Muscle layer of colon (tissue), 2 donors: ENCODE results near the gene ARSI.

Experiments used
- H3K27ac ChIP-seq: one replicate; pipeline ENCODE4 v1.7.0; 2013; ENCODE audit warnings: low read depth, mild to moderate bottlenecking, low read length, moderate library complexity
- H3K27me3 ChIP-seq, 2 donors: one replicate each; pipeline ENCODE4 v1.7.0; 2013; ENCODE audit warnings: low read length in 2 of 2, mild to moderate bottlenecking in 2 of 2; ENCODE audit not compliant: insufficient read depth in 2 of 2, control insufficient read depth in 1 of 2
- H3K36me3 ChIP-seq: one replicate; pipeline ENCODE4 v1.7.0; 2013; ENCODE audit warnings: mild to moderate bottlenecking, low read length; ENCODE audit not compliant: insufficient read depth
- H3K4me1 ChIP-seq: one replicate; pipeline ENCODE4 v1.7.0; 2013; ENCODE audit warnings: mild to moderate bottlenecking, low read length; ENCODE audit not compliant: insufficient read depth
- H3K4me3 ChIP-seq, 2 donors: one replicate each; pipeline ENCODE4 v1.7.0; 2013; ENCODE audit warnings: low read length in 2 of 2, low read depth in 1 of 2, mild to moderate bottlenecking in 1 of 2, moderate library complexity in 1 of 2
- H3K9ac ChIP-seq: one replicate; pipeline ENCODE4 v1.7.0; 2013; ENCODE audit warnings: low read length
- H3K9me3 ChIP-seq: one replicate; pipeline ENCODE4 v1.7.0; 2013; ENCODE audit warnings: mild to moderate bottlenecking, low read length
- donor health status: abdominal sarcoma.
- donor health status: Adenocarcinoma of cecum.

ARSI gene

DNA sequence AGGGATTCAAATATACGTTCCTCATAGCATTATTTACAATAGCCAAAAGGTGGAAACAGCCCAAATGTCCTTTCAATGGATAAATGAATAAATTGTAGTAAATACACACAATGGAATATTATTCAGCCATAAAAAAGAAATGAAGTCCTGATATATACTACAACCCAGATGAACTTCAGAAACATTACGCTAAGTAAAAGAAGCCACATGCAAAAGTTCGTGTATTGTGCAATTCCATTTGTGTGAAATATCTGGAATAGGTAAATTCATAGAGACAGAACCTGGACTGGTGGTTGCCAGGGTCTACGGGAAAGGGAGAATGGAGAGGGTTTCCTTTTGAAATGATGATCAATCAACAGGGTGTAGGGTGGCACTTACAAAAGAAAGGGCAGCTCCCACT, 12.5 kb upstream of the ARSI start:
- no peak overlapping the region for H3K27ac ChIP-seq
- no peak overlapping the region for H3K9ac ChIP-seq
- H3K36me3 ChIP-seq = no peaks in the 10 kb centered on the region
- no peaks in the 10 kb centered on the region for H3K9me3 ChIP-seq
- no peak overlapping the region for H3K4me3 ChIP-seq
- peaks cover 6% of the 10 kb centered on the region for H3K4me1 ChIP-seq
- no peaks in the 10 kb centered on the region for H3K27me3 ChIP-seq

DNA sequence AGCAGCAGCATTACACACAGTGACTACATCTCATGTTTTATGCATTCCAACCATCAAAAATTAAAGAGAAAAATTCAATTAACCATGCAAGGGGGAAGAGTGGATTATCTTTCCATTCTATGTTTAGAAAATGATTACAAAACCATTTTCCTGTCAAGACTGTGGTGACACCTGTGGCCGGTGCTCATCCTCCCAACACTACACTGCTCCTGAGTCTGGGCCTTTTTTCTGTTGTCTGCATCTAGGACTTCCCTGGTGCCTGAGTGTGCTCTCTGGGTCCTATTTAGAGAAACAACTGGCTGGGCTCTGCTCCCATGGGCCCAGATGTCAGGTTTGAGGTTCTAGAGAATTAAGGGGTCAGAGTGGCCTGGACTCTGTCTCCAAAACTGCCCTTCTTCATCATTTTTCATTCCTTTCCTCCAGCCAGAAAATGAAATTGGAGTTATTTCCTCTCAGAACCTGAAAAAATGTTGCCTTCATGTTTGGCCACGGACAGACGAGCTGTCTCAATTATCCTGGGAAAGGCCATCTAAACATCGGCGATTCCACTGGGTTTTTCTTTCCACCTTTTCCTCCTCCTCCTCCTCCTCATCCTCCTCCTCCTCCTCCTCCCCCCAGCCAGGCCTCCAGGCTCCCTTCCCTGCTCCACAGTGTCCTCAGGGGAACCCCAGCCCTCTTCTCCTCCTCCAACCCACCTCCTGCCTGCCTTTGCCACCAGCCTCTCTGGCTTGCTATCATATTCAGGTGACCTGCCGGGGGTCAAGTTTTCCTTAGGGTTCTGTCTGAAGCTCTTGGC, 11.4 kb upstream of the ARSI start:
- Histone ChIP-seq H3K4me3 (no peak overlapping the region), H3K36me3 (no peaks in the 10 kb centered on the region), H3K27me3 (no peaks in the 10 kb centered on the region), H3K9me3 (no peaks in the 10 kb centered on the region), H3K9ac (no peak overlapping the region), H3K4me1 (no peaks in the 10 kb centered on the region), H3K27ac (no peak overlapping the region)

DNA sequence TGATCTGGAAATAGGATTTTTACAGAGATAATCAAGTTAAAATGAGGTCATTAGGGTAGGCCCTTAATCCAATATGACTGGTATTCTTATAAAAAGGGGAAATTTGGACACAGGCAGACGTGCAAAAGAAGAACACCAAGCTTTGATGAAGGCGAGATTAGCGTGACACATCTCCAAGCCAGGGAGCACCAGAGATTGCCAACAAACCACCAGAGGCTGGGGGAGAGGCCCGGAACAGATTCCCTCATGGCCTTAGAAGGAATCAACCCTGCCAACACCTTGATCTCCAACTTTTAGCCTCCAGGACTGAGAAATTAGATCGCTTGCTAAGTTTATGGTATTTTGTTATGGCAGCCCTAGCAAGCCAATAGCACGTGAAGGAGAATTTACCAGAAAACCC, 10.8 kb upstream of the ARSI start:
- Histone ChIP-seq H3K4me1 (no peaks in the 10 kb centered on the region), H3K27ac (no peak overlapping the region), H3K27me3 (no peaks in the 10 kb centered on the region), H3K4me3 (no peak overlapping the region), H3K36me3 (no peaks in the 10 kb centered on the region), H3K9ac (no peak overlapping the region), H3K9me3 (no peaks in the 10 kb centered on the region)

DNA sequence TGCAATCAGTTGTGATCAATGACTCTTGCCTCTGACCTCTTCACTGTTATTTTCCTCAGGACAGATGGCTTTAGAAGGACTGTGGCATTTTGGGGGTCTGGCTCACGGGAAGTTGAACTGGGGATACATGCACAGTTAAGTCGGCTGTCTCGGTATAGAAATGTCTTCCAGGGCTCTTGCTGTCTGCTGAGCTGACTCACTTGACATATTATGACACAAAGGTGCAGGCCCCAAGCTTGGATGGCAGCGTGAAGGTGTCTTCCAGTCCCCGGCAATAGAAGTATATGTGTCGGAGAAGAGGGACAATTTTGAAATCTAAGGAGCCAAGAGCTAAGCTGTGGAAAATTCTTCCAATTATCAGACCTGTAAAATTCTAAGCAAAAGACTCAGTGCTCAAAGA, 9.8 kb upstream of the ARSI start:
- Histone ChIP-seq H3K4me3 (no peak overlapping the region), H3K9ac (no peak overlapping the region), H3K36me3 (no peaks in the 10 kb centered on the region), H3K4me1 (no peaks in the 10 kb centered on the region), H3K27ac (no peak overlapping the region), H3K27me3 (no peaks in the 10 kb centered on the region), H3K9me3 (no peaks in the 10 kb centered on the region)

DNA sequence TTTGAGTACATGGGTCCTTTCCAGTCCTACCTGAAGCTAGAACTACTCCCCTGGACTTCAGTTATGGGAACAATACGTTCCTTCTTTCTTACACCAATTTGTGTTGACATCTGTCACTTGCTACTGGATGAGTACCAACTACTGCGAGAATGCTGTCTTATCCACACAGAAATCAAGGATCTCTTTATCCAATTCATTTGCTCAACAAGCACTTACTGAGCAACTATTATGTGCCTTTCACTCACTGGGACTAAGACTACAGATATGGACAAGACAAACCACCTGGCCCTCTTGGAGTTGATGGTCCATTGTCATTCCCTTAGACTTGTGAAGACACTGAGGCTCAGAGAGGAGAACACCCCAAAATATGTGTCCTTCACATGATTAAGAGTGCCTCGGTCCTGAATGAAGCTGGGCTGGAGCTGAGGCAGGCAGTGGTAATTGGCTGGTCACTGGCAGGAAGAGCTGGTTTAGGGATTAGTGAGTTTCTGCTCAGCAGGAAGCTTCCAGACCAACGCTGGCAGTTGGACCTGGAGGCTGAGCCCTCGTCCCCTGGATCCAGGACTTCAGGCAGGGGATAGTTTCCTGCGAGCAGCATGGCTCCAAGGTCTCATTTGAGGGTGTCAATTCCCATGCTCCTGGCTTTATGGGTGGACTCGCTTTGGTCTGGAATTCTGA, 8.4 kb upstream of the ARSI start:
- no peak overlapping the region for H3K9ac ChIP-seq
- H3K36me3 ChIP-seq = no peaks in the 10 kb centered on the region
- no peak overlapping the region for H3K4me3 ChIP-seq
- H3K4me1 ChIP-seq = no peaks in the 10 kb centered on the region
- H3K9me3 ChIP-seq = no peaks in the 10 kb centered on the region
- H3K27me3 ChIP-seq = no peaks in the 10 kb centered on the region
- no peak overlapping the region for H3K27ac ChIP-seq

DNA sequence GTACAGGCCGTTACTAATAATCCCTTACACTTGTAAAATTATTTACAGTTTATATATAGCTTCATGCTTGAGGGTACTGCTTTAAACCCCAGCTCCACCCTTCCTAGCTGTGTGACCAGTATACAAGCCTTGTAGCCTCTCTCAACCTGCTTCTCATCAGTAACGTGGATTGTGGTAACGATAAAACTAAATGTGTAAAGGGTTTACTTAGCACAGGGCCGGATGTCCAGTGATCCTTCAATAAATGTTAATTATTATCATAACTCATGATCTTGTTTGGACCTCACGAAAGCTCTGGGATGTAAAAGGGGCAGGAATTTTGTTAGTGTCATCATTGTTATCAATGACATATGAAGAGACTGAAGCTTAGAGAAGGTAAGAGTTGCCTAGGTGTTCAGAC, 7.5 kb upstream of the ARSI start:
- no peaks in the 10 kb centered on the region for H3K4me1 ChIP-seq
- H3K9me3 ChIP-seq = no peaks in the 10 kb centered on the region
- no peak overlapping the region for H3K27ac ChIP-seq
- H3K9ac ChIP-seq = no peak overlapping the region
- H3K27me3 ChIP-seq = no peaks in the 10 kb centered on the region
- no peak overlapping the region for H3K4me3 ChIP-seq
- H3K36me3 ChIP-seq = no peaks in the 10 kb centered on the region

DNA sequence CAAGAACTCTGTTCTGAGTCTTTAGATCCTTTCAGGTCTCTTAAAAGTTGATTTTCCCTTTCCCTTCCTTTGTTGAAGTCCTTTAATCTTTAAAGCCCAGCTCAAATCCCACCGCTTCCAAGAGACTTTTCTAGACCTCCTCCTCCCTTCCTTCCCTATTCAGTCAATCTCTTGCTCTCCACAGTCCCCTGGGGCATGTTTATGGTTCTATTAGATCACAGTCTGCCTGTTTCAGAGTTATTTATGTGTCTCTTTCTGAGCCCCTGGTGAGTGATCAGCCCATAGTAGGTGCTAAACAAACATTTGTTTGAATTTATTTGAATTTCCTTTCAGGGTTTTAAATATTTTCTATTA, 7.2 kb upstream of the ARSI start:
- H3K36me3 ChIP-seq = no peaks in the 10 kb centered on the region
- H3K27me3 ChIP-seq = no peaks in the 10 kb centered on the region
- no peaks in the 10 kb centered on the region for H3K9me3 ChIP-seq
- H3K4me1 ChIP-seq = no peaks in the 10 kb centered on the region
- no peak overlapping the region for H3K9ac ChIP-seq
- no peak overlapping the region for H3K27ac ChIP-seq
- no peak overlapping the region for H3K4me3 ChIP-seq

DNA sequence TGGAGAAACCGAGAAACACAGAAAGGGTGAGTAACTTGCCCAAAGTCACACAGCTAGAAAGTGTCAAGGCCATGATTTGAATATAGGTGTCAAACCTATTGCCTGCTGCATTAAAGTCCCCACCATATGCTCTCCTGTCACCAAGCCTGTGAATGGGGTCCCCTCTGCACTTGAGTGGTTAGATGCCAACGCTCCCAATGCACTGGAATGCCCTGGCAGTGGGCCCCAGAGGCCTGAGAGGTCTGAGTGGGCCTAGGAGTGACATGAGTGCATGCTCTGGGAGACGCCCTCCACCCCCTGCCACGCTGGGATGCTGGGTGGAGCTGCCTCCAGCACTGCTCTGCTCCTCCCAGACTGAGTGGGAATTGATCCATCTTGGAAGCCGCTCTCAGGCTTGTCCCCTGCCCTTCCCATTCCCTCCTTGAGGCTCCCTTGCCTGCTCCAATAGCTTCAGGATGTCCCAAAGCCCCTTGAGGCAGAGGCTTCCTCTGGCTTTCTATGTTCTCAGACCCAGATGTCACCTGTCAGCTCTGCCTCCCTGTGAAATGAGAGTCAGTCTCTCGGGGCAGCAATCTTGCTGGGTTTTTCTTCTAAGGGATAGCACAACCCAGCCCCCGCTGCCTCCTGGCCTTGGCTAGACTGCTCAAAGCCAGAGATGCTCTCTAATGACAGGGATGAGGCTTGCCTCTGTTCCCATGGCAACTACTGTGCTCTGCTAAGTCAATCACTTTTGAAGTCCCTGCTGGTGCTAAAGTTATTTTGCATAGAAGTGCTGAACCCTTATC, 6.6 kb upstream of the ARSI start:
- no peaks in the 10 kb centered on the region for H3K9me3 ChIP-seq
- H3K4me1 ChIP-seq = peaks cover 3% of the 10 kb centered on the region
- no peak overlapping the region for H3K4me3 ChIP-seq
- no peak overlapping the region for H3K27ac ChIP-seq
- H3K36me3 ChIP-seq = no peaks in the 10 kb centered on the region
- no peaks in the 10 kb centered on the region for H3K27me3 ChIP-seq
- no peak overlapping the region for H3K9ac ChIP-seq

DNA sequence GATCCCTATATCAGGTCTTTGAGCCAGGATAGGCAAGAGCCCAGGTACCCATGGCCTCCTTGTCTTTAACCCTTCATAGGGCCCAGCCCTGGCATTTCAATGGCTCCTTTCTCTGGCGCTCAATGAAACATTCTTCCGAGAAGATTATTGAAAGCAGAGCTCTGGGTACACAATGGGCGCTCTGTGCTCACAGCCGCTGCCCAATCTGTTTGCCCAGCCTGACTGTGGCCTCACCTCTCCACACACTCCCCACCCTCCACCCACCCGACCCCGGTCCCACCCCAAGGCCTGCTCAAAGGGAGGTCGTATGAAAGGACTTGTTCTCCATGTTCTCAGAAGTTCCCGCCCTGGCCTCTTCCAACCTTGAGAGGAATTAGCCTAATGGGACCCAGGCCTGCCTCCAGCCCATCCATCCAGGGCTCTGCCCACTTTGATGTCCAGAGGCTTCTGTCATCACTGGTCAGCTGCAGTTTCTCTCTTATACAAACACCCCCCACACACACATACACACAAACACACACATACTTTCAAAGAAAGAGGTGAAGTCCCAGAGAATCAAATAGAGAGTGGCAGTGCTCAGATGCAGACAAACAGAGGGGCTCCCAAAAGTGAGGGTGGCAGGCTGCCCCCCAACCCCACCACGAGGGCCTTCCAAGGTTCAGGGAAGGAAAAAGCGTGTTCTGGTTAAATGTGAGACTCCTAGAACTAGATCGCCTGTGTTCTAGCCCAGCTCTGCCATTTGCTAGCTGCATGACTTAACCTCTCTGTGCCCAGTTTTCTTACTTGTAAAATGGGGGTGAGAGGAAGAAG, 5.1 kb upstream of the ARSI start:
- H3K27ac ChIP-seq = no peak overlapping the region
- H3K9ac ChIP-seq = no peak overlapping the region
- no peaks in the 10 kb centered on the region for H3K9me3 ChIP-seq

DNA sequence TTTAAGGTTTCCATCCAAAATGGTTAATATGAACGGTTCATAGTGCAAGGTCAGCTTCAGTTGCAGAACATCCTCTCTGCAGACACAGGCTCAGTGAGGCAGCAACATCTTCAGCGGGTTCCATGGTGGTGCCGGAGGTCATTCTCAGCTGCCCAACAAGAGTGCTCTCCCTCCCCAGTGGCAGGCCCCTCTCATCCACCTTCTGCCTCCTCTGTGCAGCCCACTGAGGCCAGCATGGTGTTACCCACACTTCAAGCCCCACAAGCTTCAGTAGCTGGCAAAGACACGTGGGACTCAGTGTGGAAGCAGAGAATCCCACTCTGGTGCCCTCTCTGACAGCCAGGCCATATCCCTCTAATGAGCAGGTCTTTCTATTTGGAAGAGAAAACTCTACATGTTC, 4.1 kb upstream of the ARSI start:
- H3K27me3 ChIP-seq = peaks cover 0 to 12% of the 10 kb centered on the region in 2 donors
- no peak overlapping the region for H3K9ac ChIP-seq
- H3K4me3 ChIP-seq = no peak overlapping the region
- peaks cover 21% of the 10 kb centered on the region for H3K4me1 ChIP-seq
- no peaks in the 10 kb centered on the region for H3K36me3 ChIP-seq
- H3K27ac ChIP-seq = no peak overlapping the region
- H3K9me3 ChIP-seq = no peaks in the 10 kb centered on the region

More for the DNA sequence above, 5.1 kb upstream of the ARSI start:
- Histone ChIP-seq H3K27me3 (peaks cover 0 to 2% of the 10 kb centered on the region in 2 donors), H3K36me3 (no peaks in the 10 kb centered on the region), H3K4me3 (no peak overlapping the region), H3K4me1 (peaks cover 16% of the 10 kb centered on the region)

DNA sequence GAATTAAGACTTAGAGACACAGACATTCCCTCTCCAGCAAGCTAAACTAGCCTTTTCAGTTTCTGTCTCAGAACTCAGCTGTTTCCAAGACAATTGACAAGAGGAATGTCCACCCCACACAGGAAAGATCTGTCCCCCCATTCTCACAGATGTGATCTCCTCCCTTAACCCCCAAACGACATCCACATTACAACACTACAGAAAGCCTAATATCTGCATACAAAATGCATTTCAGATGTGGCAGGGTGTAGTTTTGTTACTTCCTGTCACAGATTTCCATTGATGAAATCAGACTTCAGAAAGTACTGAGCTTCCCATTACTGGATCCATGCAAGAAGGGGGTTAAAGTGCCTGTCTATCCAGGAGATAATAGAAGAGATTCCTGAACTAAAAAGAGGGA, 2.9 kb upstream of the ARSI start:
- no peaks in the 10 kb centered on the region for H3K36me3 ChIP-seq
- no peak overlapping the region for H3K27ac ChIP-seq
- H3K9ac ChIP-seq = no peak overlapping the region
- H3K4me3 ChIP-seq = no peak overlapping the region
- peaks cover 22% of the 10 kb centered on the region for H3K4me1 ChIP-seq
- H3K9me3 ChIP-seq = no peaks in the 10 kb centered on the region
- H3K27me3 ChIP-seq = peaks cover 0 to 12% of the 10 kb centered on the region in 2 donors
